ENCODE results near the gene OR6B2. TPM values are rescaled to one million over a fixed set of nuclear protein-coding genes. Genes with fewer than 3 reads are reported as not detected.

Gene OR6B2
- total RNA-seq, 2 donors from 2014 or later = not detected

GRCh38 chr2:239983004-239983778, 47.0 kb downstream of the OR6B2 start:
- Histone ChIP-seq H3K27ac (no peak overlapping the region), H3K9ac (ENCODE audit: low read depth in 2 of 2, low read length in 2 of 2) (no peak overlapping the region), H3K4me1 (no peaks in the 10 kb centered on the region), H3K4me3 (no peak overlapping the region), H3K27me3 (no peaks in the 10 kb centered on the region), H3K36me3 (peaks cover 9% of the 10 kb centered on the region), H3K9me3 (no peaks in the 10 kb centered on the region)
- no peak for TF ChIP-seq CTCF (IDR thresholded peaks at IDR 0.05)
- no peak for DNase-seq
- intact Hi-C loops (cut with DNase I) = no loop called here

Other genes with a start within 250 kb of the OR6B2 start
- gene NDUFA10, start 5.1 kb downstream of the OR6B2 start, total RNA-seq = 100 to 1,000 TPM; 225 to 294 TPM
- gene OR6B3, start 23.1 kb upstream of the OR6B2 start, total RNA-seq = not detected
- 100 to 1,000 TPM; 119 to 169 TPM for gene COPS9, start 105.9 kb upstream of the OR6B2 start, total RNA-seq
- gene OTOS, start 110.2 kb upstream of the OR6B2 start, total RNA-seq = not detected